ENCODE measurements around the gene TNPO3. TPM values are rescaled to one million over a fixed set of nuclear protein-coding genes. Genes with fewer than 3 reads are reported as not detected.
"Not testable (repeated sequence)": the region's sequence is repeated elsewhere in the genome, so short reads cannot be mapped to it uniquely, and the experiment has no call there.

Gene TNPO3
- total and polyA plus RNA-seq, 7 donors = 22.6 to 62.1 (median 37.0) TPM

- ATAC-seq (no peak), DNase-seq (no peak)
- H3K27ac ChIP-seq = no peak overlapping the region
- WGBS, 3 donors = 79 to 85% (median 84%) methylated on average over 10 of the region's 10 CpGs
- peaks cover 4% of the 10 kb centered on the region for H3K4me1 ChIP-seq
- peaks cover 0 to 71% (median 25%) of the 10 kb centered on the region in 3 donors for H3K27me3 ChIP-seq (ENCODE audit: insufficient read depth in 3 of 3, low read length in 2 of 3)
- TF ChIP-seq CTCF (IDR thresholded peaks at IDR 0.05) = no peak
- no peak overlapping the region for H3K4me3 ChIP-seq
- intact Hi-C loops (cut with DNase I) = no loop called here
- no peaks in the 10 kb centered on the region for H3K36me3 ChIP-seq (ENCODE audit: insufficient read depth in 1 of 2, low read depth in 1 of 2)
- no peaks in the 10 kb centered on the region for H3K9me3 ChIP-seq
Observed at GRCh38 chr7:128913870-128914565, 140.9 kb downstream of the TNPO3 start.

- WGBS, 3 donors = 83 to 87% (median 84%) methylated on average over 7 to 11 of the region's 20 CpGs
Observed at GRCh38 chr7:128912709-128913495, 142.0 kb downstream of the TNPO3 start.

GRCh38 chr7:128912281-128912680 is 142.6 kb downstream of the TNPO3 start:
- DNase-seq (no peak), ATAC-seq (no peak)
- no peaks in the 10 kb centered on the region for H3K36me3 ChIP-seq (ENCODE audit: insufficient read depth in 1 of 2, low read depth in 1 of 2)
- no peaks in the 10 kb centered on the region for H3K9me3 ChIP-seq
- H3K4me3 ChIP-seq = no peak overlapping the region
- H3K4me1 ChIP-seq = peaks cover 4% of the 10 kb centered on the region
- TF ChIP-seq CTCF (IDR thresholded peaks at IDR 0.05) = no peak
- 68 to 81% (median 72%) methylated on average over 3 of the region's 3 CpGs for WGBS, 3 donors
- peaks cover 0 to 80% (median 29%) of the 10 kb centered on the region in 3 donors for H3K27me3 ChIP-seq (ENCODE audit: insufficient read depth in 3 of 3, low read length in 2 of 3)
- H3K27ac ChIP-seq = no peak overlapping the region
- intact Hi-C loops (cut with DNase I) = no loop called here

More at GRCh38 chr7:128912709-128913495, 142.0 kb downstream of the TNPO3 start:
- H3K27ac ChIP-seq; H3K36me3 ChIP-seq (ENCODE audit: insufficient read depth in 1 of 2, low read depth in 1 of 2); DNase-seq; intact Hi-C loops (cut with DNase I); H3K4me1 ChIP-seq; H3K4me3 ChIP-seq; H3K9me3 ChIP-seq: not testable (repeated sequence)
- peak in 3 of 4 donors; percentile 57 to 72 (median 58) for ATAC-seq
- H3K27me3 ChIP-seq (ENCODE audit: insufficient read depth in 3 of 3, low read length in 2 of 3) = peaks cover 0 to 74% (median 29%) of the 10 kb centered on the region in 3 donors

- 65 to 75% (median 68%) methylated on average over 8 of the region's 8 CpGs for whole genome bisulfite sequencing, 3 donors
- Histone ChIP-seq H3K9me3 (no peaks in the 10 kb centered on the region), H3K4me3 (no peak overlapping the region), H3K27ac (no peak overlapping the region), H3K27me3 (ENCODE audit: insufficient read depth in 3 of 3, low read length in 2 of 3) (peaks cover 0 to 78% (median 33%) of the 10 kb centered on the region in 3 donors), H3K36me3 (ENCODE audit: insufficient read depth in 1 of 2, low read depth in 1 of 2) (no peaks in the 10 kb centered on the region), H3K4me1 (peaks cover 4% of the 10 kb centered on the region)
- intact Hi-C loops (cut with DNase I) = no loop called here
- no peak for TF ChIP-seq CTCF (IDR thresholded peaks at IDR 0.05)
- ATAC-seq (peak in 1 of 4 donors; percentile 7), DNase-seq (no peak)
Observed at GRCh38 chr7:128911423-128912031, 143.4 kb downstream of the TNPO3 start.

GRCh38 chr7:128910569-128910945 is 144.4 kb downstream of the TNPO3 start, which contains the start of gene KCP:
Gene KCP (minus strand): TSS chr7:128910709. CDS start chr7:128910676, 33 bp downstream.
- Histone ChIP-seq H3K4me3 (peak within 1 kb of the TSS; percentile 32), H3K36me3 (ENCODE audit: insufficient read depth in 1 of 2, low read depth in 1 of 2) (no peaks in the 10 kb centered on the region), H3K9me3 (no peaks in the 10 kb centered on the region), H3K4me1 (no peaks in the 10 kb centered on the region), H3K27me3 (ENCODE audit: insufficient read depth in 3 of 3, low read length in 2 of 3) (peaks cover 0 to 72% (median 29%) of the 10 kb centered on the region in 3 donors), H3K27ac (no peak within 1 kb of the TSS)
- intact Hi-C loops (cut with DNase I) = no loop called here
- ATAC-seq = no peak
- no peak for TF ChIP-seq CTCF (IDR thresholded peaks at IDR 0.05)
- DNase-seq = no peak
- 16 to 22% (median 20%) methylated on average over 20 to 34 of the region's 34 CpGs for WGBS, 3 donors
